ENCODE measurements around the gene ROR2. TPM values are rescaled to one million over a fixed set of nuclear protein-coding genes. Genes with fewer than 3 reads are reported as not detected.

Gene ROR2
- total RNA-seq, 1 experiment from 2014 or later: 0.68 TPM

GRCh38 chr9:91729558-91729842 lies 220.5 kb downstream of the ROR2 start:
- Mint-ChIP-seq H3K36me3 (ENCODE audit: insufficient read depth, unreplicated experiment) (no peaks in the 10 kb centered on the region), H3K27ac (ENCODE audit: unreplicated experiment) (no peak overlapping the region), H3K9me3 (ENCODE audit: unreplicated experiment) (no peaks in the 10 kb centered on the region), H3K4me1 (ENCODE audit: low read depth, unreplicated experiment) (no peaks in the 10 kb centered on the region), H3K27me3 (ENCODE audit: insufficient read depth, unreplicated experiment) (no peaks in the 10 kb centered on the region), H3K4me3 (ENCODE audit: unreplicated experiment) (no peak overlapping the region)
- H3K36me3 ChIP-seq (ENCODE audit: control insufficient read depth, insufficient read depth, low read length): no peaks in the 10 kb centered on the region
- H3K4me1 ChIP-seq: no peaks in the 10 kb centered on the region
- DNase-seq: no peak
- H3K4me3 ChIP-seq (ENCODE audit: low read depth, low read length): no peak overlapping the region
- no TSS peak for BruUV-seq (replicated peaks)
- intact Hi-C loops (cut with micrococcal nuclease; ENCODE audit: unreplicated experiment): loop anchor here (5.0 kb wide), 1 partner anchor 297 kb away; no protein-coding TSS in a partner anchor
- TF ChIP-seq, protein P1, sequence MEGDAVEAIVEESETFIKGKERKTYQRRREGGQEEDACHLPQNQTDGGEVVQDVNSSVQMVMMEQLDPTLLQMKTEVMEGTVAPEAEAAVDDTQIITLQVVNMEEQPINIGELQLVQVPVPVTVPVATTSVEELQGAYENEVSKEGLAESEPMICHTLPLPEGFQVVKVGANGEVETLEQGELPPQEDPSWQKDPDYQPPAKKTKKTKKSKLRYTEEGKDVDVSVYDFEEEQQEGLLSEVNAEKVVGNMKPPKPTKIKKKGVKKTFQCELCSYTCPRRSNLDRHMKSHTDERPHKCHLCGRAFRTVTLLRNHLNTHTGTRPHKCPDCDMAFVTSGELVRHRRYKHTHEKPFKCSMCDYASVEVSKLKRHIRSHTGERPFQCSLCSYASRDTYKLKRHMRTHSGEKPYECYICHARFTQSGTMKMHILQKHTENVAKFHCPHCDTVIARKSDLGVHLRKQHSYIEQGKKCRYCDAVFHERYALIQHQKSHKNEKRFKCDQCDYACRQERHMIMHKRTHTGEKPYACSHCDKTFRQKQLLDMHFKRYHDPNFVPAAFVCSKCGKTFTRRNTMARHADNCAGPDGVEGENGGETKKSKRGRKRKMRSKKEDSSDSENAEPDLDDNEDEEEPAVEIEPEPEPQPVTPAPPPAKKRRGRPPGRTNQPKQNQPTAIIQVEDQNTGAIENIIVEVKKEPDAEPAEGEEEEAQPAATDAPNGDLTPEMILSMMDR (IDR thresholded peaks at IDR 0.05; ENCODE audit: insufficient read depth in 1 of 2, low read depth in 1 of 2, low read length in 1 of 2, severe bottlenecking in 1 of 2, unreplicated experiment in 1 of 2): no peak
- no peaks in the 10 kb centered on the region for H3K27me3 ChIP-seq (replicated peaks; ENCODE audit: control insufficient read depth, insufficient read depth, low read length)
- H3K9me3 ChIP-seq: no peaks in the 10 kb centered on the region
- ChIA-PET POLR2A (no interaction called here), CTCF (no interaction called here)

DNA sequence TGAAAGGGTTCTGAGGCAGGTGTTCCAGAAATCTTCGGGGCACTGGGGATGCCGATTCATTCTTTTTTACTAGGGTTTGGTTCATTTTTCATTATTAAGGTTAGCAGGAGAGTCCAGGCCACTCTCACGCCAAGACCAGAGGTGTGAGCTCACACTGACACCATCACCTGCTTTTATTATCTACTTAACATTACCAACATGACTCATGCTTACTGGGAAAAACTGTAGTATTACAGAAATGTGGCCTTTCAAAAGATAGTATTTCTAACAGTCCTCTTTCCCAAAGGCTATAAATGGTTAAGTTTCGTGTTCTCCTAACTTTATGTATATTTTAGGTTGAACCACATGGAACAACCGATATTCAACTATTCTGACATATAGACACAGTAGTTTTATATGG lies 222.1 kb downstream of the ROR2 start:
- no peak for DNase-seq
- H3K9me3 Mint-ChIP-seq (ENCODE audit: unreplicated experiment): no peaks in the 10 kb centered on the region
- TF ChIP-seq, protein P1 (IDR thresholded peaks at IDR 0.05; ENCODE audit: insufficient read depth in 1 of 2, low read depth in 1 of 2, low read length in 1 of 2, severe bottlenecking in 1 of 2, unreplicated experiment in 1 of 2): no peak
- ChIA-PET POLR2A (no interaction called here), CTCF (no interaction called here)
- no peak overlapping the region for H3K4me3 ChIP-seq (ENCODE audit: low read depth, low read length)
- H3K27ac Mint-ChIP-seq (ENCODE audit: unreplicated experiment): no peak overlapping the region
- no peaks in the 10 kb centered on the region for H3K27me3 ChIP-seq (replicated peaks; ENCODE audit: control insufficient read depth, insufficient read depth, low read length)
- no peaks in the 10 kb centered on the region for H3K36me3 Mint-ChIP-seq (ENCODE audit: insufficient read depth, unreplicated experiment)
- intact Hi-C loops (cut with micrococcal nuclease; ENCODE audit: unreplicated experiment): loop anchor here (1.0 to 5.0 kb wide), 3 partner anchors 68 to 813 kb away; no protein-coding TSS in a partner anchor
- no TSS peak for BruUV-seq (replicated peaks)
- H3K4me1 ChIP-seq: no peaks in the 10 kb centered on the region
- no peaks in the 10 kb centered on the region for H3K9me3 ChIP-seq
- H3K4me3 Mint-ChIP-seq (ENCODE audit: unreplicated experiment): no peak overlapping the region
- no peaks in the 10 kb centered on the region for H3K27me3 Mint-ChIP-seq (ENCODE audit: insufficient read depth, unreplicated experiment)
- no peaks in the 10 kb centered on the region for H3K36me3 ChIP-seq (ENCODE audit: control insufficient read depth, insufficient read depth, low read length)
- no peaks in the 10 kb centered on the region for H3K4me1 Mint-ChIP-seq (ENCODE audit: low read depth, unreplicated experiment)

DNA sequence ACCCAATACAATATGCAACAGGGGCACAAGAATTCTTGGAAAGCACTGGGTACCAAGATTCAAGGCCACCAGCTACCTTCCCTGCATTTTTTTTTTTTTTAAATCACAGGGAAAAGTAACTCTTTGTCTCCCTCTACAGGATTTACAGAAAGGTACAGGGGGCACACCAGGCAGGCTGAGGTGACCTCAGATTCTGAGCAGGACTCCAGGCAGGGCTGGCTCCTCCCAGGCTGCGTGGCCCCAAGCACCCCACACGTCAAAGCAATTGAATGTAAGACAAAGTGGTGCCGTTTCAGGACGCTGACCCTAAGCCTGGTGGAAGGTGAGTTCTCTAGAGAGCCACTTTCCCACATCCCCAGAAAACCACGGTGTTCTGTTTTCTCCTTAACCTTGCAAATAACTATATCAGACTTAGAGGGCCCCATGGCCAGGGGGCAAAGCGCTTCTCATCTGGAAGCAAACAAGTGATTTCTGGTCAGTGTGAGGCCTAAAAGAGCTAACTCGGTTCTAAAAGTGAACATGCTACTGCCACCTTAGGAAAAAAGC lies 222.6 kb downstream of the ROR2 start:
- TF ChIP-seq, protein P1 (IDR thresholded peaks at IDR 0.05; ENCODE audit: insufficient read depth in 1 of 2, low read depth in 1 of 2, low read length in 1 of 2, severe bottlenecking in 1 of 2, unreplicated experiment in 1 of 2): peak; percentile 17 to 53
- DNase-seq: peak; percentile 47 to 55
- ChIA-PET POLR2A (no interaction called here), CTCF (interaction anchor here (0.6 to 0.9 kb wide), 8 partner anchors 13 to 813 kb away, joined by 3 to 8 read pairs (median 4); partner anchors contain the start of gene NFIL3)
- H3K4me1 Mint-ChIP-seq (ENCODE audit: low read depth, unreplicated experiment): no peaks in the 10 kb centered on the region
- Histone ChIP-seq H3K27me3 (replicated peaks; ENCODE audit: control insufficient read depth, insufficient read depth, low read length) (no peaks in the 10 kb centered on the region), H3K9me3 (no peaks in the 10 kb centered on the region), H3K4me1 (no peaks in the 10 kb centered on the region), H3K4me3 (ENCODE audit: low read depth, low read length) (no peak overlapping the region), H3K36me3 (ENCODE audit: control insufficient read depth, insufficient read depth, low read length) (no peaks in the 10 kb centered on the region)
- H3K36me3 Mint-ChIP-seq (ENCODE audit: insufficient read depth, unreplicated experiment): no peaks in the 10 kb centered on the region
- H3K27me3 Mint-ChIP-seq (ENCODE audit: insufficient read depth, unreplicated experiment): no peaks in the 10 kb centered on the region
- intact Hi-C loops (cut with micrococcal nuclease; ENCODE audit: unreplicated experiment): loop anchor here (1.0 to 5.0 kb wide), 3 partner anchors 67 to 812 kb away; no protein-coding TSS in a partner anchor
- H3K4me3 Mint-ChIP-seq (ENCODE audit: unreplicated experiment): no peak overlapping the region
- no peak overlapping the region for H3K27ac Mint-ChIP-seq (ENCODE audit: unreplicated experiment)
- BruUV-seq (replicated peaks): no TSS peak
- no peaks in the 10 kb centered on the region for H3K9me3 Mint-ChIP-seq (ENCODE audit: unreplicated experiment)
